Ascending aorta (tissue), 2 donors: ENCODE results near the gene PACC1. TPM values are rescaled to one million over a fixed set of nuclear protein-coding genes. Genes with fewer than 3 reads are reported as not detected.
"Not testable (repeated sequence)": the region's sequence is repeated elsewhere in the genome, so short reads cannot be mapped to it uniquely, and the experiment has no call there.

Experiments used
- DNase-seq, 2 donors: peaks; one replicate each; pipeline ENCODE4 v3.0.0-alpha.2; 2019; ENCODE audit warnings: low spot score in 2 of 2
- H3K27ac ChIP-seq, 2 donors: fragments of 200-600 bp; sonication (generic); one replicate each; pipeline ENCODE4 v1.5.1; 2016 to 2017; ENCODE audit warnings: mild to moderate bottlenecking in 1 of 2
- H3K27me3 ChIP-seq: fragments of 200-600 bp; sonication (generic); one replicate; pipeline ENCODE4 v1.5.1; 2017
- H3K36me3 ChIP-seq, 2 donors: fragments of 200-600 bp; sonication (generic); one replicate each; pipeline ENCODE4 v1.5.1; 2016
- H3K4me1 ChIP-seq, 2 donors: fragments of 200-600 bp; sonication (generic); one replicate each; pipeline ENCODE4 v1.5.1; 2016 to 2017; ENCODE audit warnings: mild to moderate bottlenecking in 1 of 2
- H3K4me3 ChIP-seq, 2 donors: fragments of 200-600 bp; sonication (generic); one replicate each; pipeline ENCODE4 v1.5.1; 2016 to 2017; ENCODE audit warnings: mild to moderate bottlenecking in 1 of 2
- H3K9me3 ChIP-seq, 2 donors: fragments of 200-600 bp; sonication (generic); one replicate each; pipeline ENCODE4 v1.5.1; 2016
- intact Hi-C: fragments of 100-400 bp; cut with DNase I; formaldehyde crosslinking; loops from one replicate; pipeline ENCODE4 v1.15.1; 2023
- total RNA-seq: library from RNA; depleted of rRNA; stranded (reverse); fragments of >200 nt; gene quantifications from one replicate; pipeline ENCODE4 v1.1.0, GENCODE V29; 2016
- TF ChIP-seq, protein P1 (sequence below), 3 experiments: fragments of 200-600 bp in 2 of 3; fragments of 450-650 bp in 1 of 3; sonication (generic) in 2 of 3; IDR thresholded peaks; one replicate each; pipeline ENCODE4 v1.5.1; 2016 to 2019; ENCODE audit warnings: antibody characterized with exemption in 3 of 3, mild to moderate bottlenecking in 1 of 3, moderate library complexity in 1 of 3

The PACC1 gene
- total RNA-seq, 1 donor from 2014 or later = 0.85 TPM

DNA sequence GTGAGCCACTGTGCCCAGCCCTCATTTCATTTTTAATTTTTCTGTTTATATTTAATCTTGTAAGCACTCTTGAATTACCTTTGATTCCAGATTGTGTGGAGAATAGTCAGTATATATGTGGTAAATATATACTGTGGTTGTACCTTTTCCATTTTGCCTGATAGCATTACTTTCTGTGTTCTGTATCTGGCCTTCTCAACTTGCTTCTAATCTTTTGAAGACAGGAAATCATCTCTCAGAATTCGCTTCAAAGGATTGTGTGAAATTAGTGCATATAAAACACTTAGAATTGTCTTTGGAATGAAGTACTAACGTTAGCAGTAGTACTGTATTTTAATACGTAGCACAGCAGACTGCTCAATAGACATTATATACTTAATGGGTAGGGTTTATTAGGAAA is 91.6 kb downstream of the PACC1 start:
- H3K27me3 ChIP-seq = no peaks in the 10 kb centered on the region
- no peaks in the 10 kb centered on the region for H3K4me1 ChIP-seq
- no peaks in the 10 kb centered on the region for H3K36me3 ChIP-seq
- H3K4me3 ChIP-seq = no peak overlapping the region
- no peaks in the 10 kb centered on the region for H3K9me3 ChIP-seq
- TF ChIP-seq, protein P1, sequence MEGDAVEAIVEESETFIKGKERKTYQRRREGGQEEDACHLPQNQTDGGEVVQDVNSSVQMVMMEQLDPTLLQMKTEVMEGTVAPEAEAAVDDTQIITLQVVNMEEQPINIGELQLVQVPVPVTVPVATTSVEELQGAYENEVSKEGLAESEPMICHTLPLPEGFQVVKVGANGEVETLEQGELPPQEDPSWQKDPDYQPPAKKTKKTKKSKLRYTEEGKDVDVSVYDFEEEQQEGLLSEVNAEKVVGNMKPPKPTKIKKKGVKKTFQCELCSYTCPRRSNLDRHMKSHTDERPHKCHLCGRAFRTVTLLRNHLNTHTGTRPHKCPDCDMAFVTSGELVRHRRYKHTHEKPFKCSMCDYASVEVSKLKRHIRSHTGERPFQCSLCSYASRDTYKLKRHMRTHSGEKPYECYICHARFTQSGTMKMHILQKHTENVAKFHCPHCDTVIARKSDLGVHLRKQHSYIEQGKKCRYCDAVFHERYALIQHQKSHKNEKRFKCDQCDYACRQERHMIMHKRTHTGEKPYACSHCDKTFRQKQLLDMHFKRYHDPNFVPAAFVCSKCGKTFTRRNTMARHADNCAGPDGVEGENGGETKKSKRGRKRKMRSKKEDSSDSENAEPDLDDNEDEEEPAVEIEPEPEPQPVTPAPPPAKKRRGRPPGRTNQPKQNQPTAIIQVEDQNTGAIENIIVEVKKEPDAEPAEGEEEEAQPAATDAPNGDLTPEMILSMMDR (IDR thresholded peaks at IDR 0.05) = no peak
- no peak for DNase-seq
- intact Hi-C loops = no loop called here
- no peak overlapping the region for H3K27ac ChIP-seq

DNA sequence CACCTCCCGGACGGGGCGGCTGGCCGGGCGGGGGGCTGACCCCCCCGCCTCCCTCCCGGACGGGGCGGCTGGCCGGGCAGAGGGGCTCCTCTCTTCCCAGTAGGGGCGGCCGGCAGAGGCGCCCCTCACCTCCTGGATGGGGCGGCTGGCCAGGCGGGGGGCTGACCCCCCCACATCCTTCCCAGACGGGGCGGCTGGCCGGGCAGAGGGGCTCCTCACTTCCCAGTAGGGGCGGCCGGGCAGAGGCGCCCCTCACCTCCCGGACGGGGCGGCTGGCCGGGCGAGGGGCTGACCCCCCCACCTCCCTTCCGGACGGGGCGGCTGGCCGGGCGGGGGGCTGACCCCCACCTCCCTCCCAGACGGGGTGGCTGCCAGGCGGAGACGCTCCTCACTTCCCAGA is 93.7 kb downstream of the PACC1 start:
- H3K27me3 ChIP-seq, H3K27ac ChIP-seq, intact Hi-C loops, DNase-seq, H3K4me1 ChIP-seq, H3K4me3 ChIP-seq, H3K36me3 ChIP-seq, H3K9me3 ChIP-seq: not testable (repeated sequence)

DNA sequence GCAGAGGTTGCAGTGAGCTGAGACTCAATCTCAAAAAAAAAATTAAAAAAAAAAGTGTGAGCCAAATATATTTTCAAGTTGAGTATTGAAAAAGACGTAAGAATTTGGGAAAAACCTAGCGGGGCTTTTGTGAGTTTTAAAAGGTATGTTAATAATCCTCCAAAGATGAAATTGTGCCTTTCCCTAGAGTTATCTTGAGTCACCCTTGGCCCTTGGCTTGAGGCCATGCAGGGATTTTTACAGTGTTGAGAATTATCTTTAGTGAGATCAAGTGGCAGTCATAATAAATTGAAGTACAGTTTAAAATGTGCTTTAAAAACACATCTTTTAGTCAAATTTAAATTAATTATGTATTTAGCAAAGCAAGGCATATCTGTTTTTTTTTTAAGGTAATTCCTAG is 96.8 kb downstream of the PACC1 start:
- TF ChIP-seq, protein P1 (IDR thresholded peaks at IDR 0.05) = no peak
- no peak overlapping the region for H3K27ac ChIP-seq
- peaks cover 0 to 9% of the 10 kb centered on the region in 2 donors for H3K4me1 ChIP-seq
- H3K9me3 ChIP-seq = peaks cover 0 to 8% of the 10 kb centered on the region in 2 donors
- no peaks in the 10 kb centered on the region for H3K27me3 ChIP-seq
- DNase-seq = no peak
- intact Hi-C loops = loop anchor here (5.0 kb wide), 1 partner anchor 246 kb away; no protein-coding TSS in a partner anchor
- H3K36me3 ChIP-seq = no peaks in the 10 kb centered on the region
- H3K4me3 ChIP-seq = no peak overlapping the region

DNA sequence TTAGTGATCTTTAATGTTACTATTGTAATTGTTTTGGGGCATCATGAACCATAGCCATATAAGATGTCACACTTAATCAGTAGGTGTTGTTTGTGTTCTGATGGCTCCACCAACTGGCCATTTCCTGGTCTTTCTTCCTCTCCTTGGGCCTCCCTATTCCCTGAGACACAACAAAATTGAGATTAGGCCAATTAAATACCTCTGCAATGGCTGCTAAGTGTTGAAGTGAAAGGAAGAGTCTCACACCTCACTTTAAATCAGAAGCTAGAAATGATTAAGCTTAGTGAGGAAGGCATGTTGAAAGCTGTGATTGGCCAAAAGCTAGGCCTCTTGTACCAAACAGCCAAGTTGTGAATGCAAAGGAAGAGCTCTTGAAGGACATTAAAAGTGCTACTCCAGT is 98.8 kb downstream of the PACC1 start:
- peaks cover 0 to 10% of the 10 kb centered on the region in 2 donors for H3K9me3 ChIP-seq
- intact Hi-C loops = loop anchor here (5.0 kb wide), 1 partner anchor 244 kb away; no protein-coding TSS in a partner anchor
- no peaks in the 10 kb centered on the region for H3K36me3 ChIP-seq
- H3K27ac ChIP-seq = peak overlapping the region; percentile 12 to 34
- no peak for DNase-seq
- H3K4me1 ChIP-seq = peaks cover 0 to 9% of the 10 kb centered on the region in 2 donors
- TF ChIP-seq, protein P1 (IDR thresholded peaks at IDR 0.05) = peak in 1 of 3 experiments; percentile 31
- no peak overlapping the region for H3K4me3 ChIP-seq
- no peaks in the 10 kb centered on the region for H3K27me3 ChIP-seq

DNA sequence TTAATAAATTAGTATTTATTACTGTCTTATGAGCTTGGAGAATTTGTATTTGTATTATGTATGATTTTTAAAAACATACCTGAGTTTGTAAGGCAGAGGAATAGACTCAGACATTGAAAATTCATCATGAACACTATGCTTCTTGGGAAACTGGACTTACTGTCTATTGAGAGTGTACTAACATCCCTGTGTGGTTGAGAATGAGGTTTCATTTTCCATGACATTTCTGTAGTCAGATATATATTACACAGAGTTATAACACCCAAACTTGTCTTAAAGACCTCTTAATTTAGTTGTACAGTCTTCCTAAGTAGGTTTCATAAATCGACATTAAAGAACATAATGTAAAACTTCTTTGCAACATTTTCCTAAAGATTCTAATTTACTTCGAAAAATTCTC is 99.5 kb downstream of the PACC1 start:
- TF ChIP-seq, protein P1 (IDR thresholded peaks at IDR 0.05) = no peak
- H3K4me1 ChIP-seq = peaks cover 0 to 9% of the 10 kb centered on the region in 2 donors
- H3K4me3 ChIP-seq = no peak overlapping the region

More for the DNA sequence above, 99.5 kb downstream of the PACC1 start:
- DNase-seq = no peak
- intact Hi-C loops = loop anchor here (5.0 kb wide), 1 partner anchor 243 kb away; no protein-coding TSS in a partner anchor
- no peaks in the 10 kb centered on the region for H3K36me3 ChIP-seq
- H3K27ac ChIP-seq = no peak overlapping the region
- no peaks in the 10 kb centered on the region for H3K27me3 ChIP-seq
- H3K9me3 ChIP-seq = peaks cover 0 to 10% of the 10 kb centered on the region in 2 donors

Other genes starting within 250 kb of the PACC1 start
- 64.7 TPM for gene PPP2R5A, start 129.5 kb downstream of the PACC1 start, total RNA-seq
- gene NENF, start 18.0 kb upstream of the PACC1 start, total RNA-seq = 186 TPM
- 79.1 TPM for gene ATF3, start 193.9 kb upstream of the PACC1 start, total RNA-seq